ENCODE data around the gene PCYT1B.
"Not testable (repeated sequence)": the region's sequence is repeated elsewhere in the genome, so short reads cannot be mapped to it uniquely, and the experiment has no call there.

Gene PCYT1B

GRCh38 chrX:24662352-24662751 lies 15.2 kb upstream of the PCYT1B start:
- Histone ChIP-seq H3K9ac (ENCODE audit: low read length) (no peak overlapping the region), H3K4me3 (ENCODE audit: low read length) (no peak overlapping the region), H3K27me3 (ENCODE audit: control insufficient read depth, insufficient read depth, low read length) (no peaks in the 10 kb centered on the region)

GRCh38 chrX:24661292-24661691 lies 14.1 kb upstream of the PCYT1B start:
- Histone ChIP-seq H3K27me3 (ENCODE audit: control insufficient read depth, insufficient read depth, low read length) (no peaks in the 10 kb centered on the region), H3K9ac (ENCODE audit: low read length) (no peak overlapping the region), H3K4me1 (ENCODE audit: control insufficient read depth, insufficient read depth, low read length) (no peaks in the 10 kb centered on the region), H3K9me3 (ENCODE audit: control insufficient read depth, low read length) (no peaks in the 10 kb centered on the region), H3K4me3 (ENCODE audit: low read length) (no peak overlapping the region), H3K36me3 (ENCODE audit: control insufficient read depth, insufficient read depth, low read length) (no peaks in the 10 kb centered on the region)

More at GRCh38 chrX:24662352-24662751, 15.2 kb upstream of the PCYT1B start:
- H3K36me3 ChIP-seq (ENCODE audit: control insufficient read depth, insufficient read depth, low read length), result no peaks in the 10 kb centered on the region
- no peaks in the 10 kb centered on the region for H3K9me3 ChIP-seq (ENCODE audit: control insufficient read depth, low read length)
- H3K4me1 ChIP-seq (ENCODE audit: control insufficient read depth, insufficient read depth, low read length), result no peaks in the 10 kb centered on the region

- H3K36me3 ChIP-seq (ENCODE audit: control insufficient read depth, insufficient read depth, low read length), result no peaks in the 10 kb centered on the region
Observed at GRCh38 chrX:24659646-24660045, 12.5 kb upstream of the PCYT1B start.

GRCh38 chrX:24659106-24659505 lies 12.0 kb upstream of the PCYT1B start:
- H3K9ac ChIP-seq (ENCODE audit: low read length), result no peak overlapping the region
- no peaks in the 10 kb centered on the region for H3K36me3 ChIP-seq (ENCODE audit: control insufficient read depth, insufficient read depth, low read length)
- no peaks in the 10 kb centered on the region for H3K27me3 ChIP-seq (ENCODE audit: control insufficient read depth, insufficient read depth, low read length)
- H3K4me3 ChIP-seq (ENCODE audit: low read length), result no peak overlapping the region
- no peaks in the 10 kb centered on the region for H3K4me1 ChIP-seq (ENCODE audit: control insufficient read depth, insufficient read depth, low read length)
- H3K9me3 ChIP-seq (ENCODE audit: control insufficient read depth, low read length), result no peaks in the 10 kb centered on the region

More at GRCh38 chrX:24659646-24660045, 12.5 kb upstream of the PCYT1B start:
- no peaks in the 10 kb centered on the region for H3K4me1 ChIP-seq (ENCODE audit: control insufficient read depth, insufficient read depth, low read length)
- no peaks in the 10 kb centered on the region for H3K9me3 ChIP-seq (ENCODE audit: control insufficient read depth, low read length)
- no peak overlapping the region for H3K4me3 ChIP-seq (ENCODE audit: low read length)
- no peaks in the 10 kb centered on the region for H3K27me3 ChIP-seq (ENCODE audit: control insufficient read depth, insufficient read depth, low read length)
- H3K9ac ChIP-seq (ENCODE audit: low read length), result no peak overlapping the region

- H3K9me3 ChIP-seq (ENCODE audit: control insufficient read depth, low read length), result no peaks in the 10 kb centered on the region
- H3K27me3 ChIP-seq (ENCODE audit: control insufficient read depth, insufficient read depth, low read length), result no peaks in the 10 kb centered on the region
- no peak overlapping the region for H3K4me3 ChIP-seq (ENCODE audit: low read length)
- no peak overlapping the region for H3K9ac ChIP-seq (ENCODE audit: low read length)
- H3K36me3 ChIP-seq (ENCODE audit: control insufficient read depth, insufficient read depth, low read length), result no peaks in the 10 kb centered on the region
- H3K4me1 ChIP-seq (ENCODE audit: control insufficient read depth, insufficient read depth, low read length), result no peaks in the 10 kb centered on the region
Observed at GRCh38 chrX:24658421-24658820, 11.3 kb upstream of the PCYT1B start.

GRCh38 chrX:24657671-24658386 lies 10.7 kb upstream of the PCYT1B start:
- Histone ChIP-seq H3K9me3 (ENCODE audit: control insufficient read depth, low read length) (no peaks in the 10 kb centered on the region), H3K27me3 (ENCODE audit: control insufficient read depth, insufficient read depth, low read length) (no peaks in the 10 kb centered on the region), H3K9ac (ENCODE audit: low read length) (no peak overlapping the region), H3K4me3 (ENCODE audit: low read length) (no peak overlapping the region), H3K4me1 (ENCODE audit: control insufficient read depth, insufficient read depth, low read length) (no peaks in the 10 kb centered on the region), H3K36me3 (ENCODE audit: control insufficient read depth, insufficient read depth, low read length) (no peaks in the 10 kb centered on the region)

- H3K9ac ChIP-seq (ENCODE audit: low read length); H3K9me3 ChIP-seq (ENCODE audit: control insufficient read depth, low read length); H3K4me3 ChIP-seq (ENCODE audit: low read length); H3K36me3 ChIP-seq (ENCODE audit: control insufficient read depth, insufficient read depth, low read length); H3K4me1 ChIP-seq (ENCODE audit: control insufficient read depth, insufficient read depth, low read length); H3K27me3 ChIP-seq (ENCODE audit: control insufficient read depth, insufficient read depth, low read length): not testable (repeated sequence)
Observed at GRCh38 chrX:24655679-24656078, 8.5 kb upstream of the PCYT1B start.

- Histone ChIP-seq H3K4me3 (ENCODE audit: low read length) (no peak overlapping the region), H3K27me3 (ENCODE audit: control insufficient read depth, insufficient read depth, low read length) (no peaks in the 10 kb centered on the region), H3K9ac (ENCODE audit: low read length) (no peak overlapping the region), H3K36me3 (ENCODE audit: control insufficient read depth, insufficient read depth, low read length) (no peaks in the 10 kb centered on the region), H3K9me3 (ENCODE audit: control insufficient read depth, low read length) (no peaks in the 10 kb centered on the region), H3K4me1 (ENCODE audit: control insufficient read depth, insufficient read depth, low read length) (no peaks in the 10 kb centered on the region)
Observed at GRCh38 chrX:24651783-24652182, 4.6 kb upstream of the PCYT1B start.

GRCh38 chrX:24648495-24648894 lies 1.3 kb upstream of the PCYT1B start:
- H3K9me3 ChIP-seq (ENCODE audit: control insufficient read depth, low read length), result no peaks in the 10 kb centered on the region

GRCh38 chrX:24646745-24647182 lies 383 bp downstream of the PCYT1B start:
- Histone ChIP-seq H3K9me3 (ENCODE audit: control insufficient read depth, low read length) (no peaks in the 10 kb centered on the region), H3K36me3 (ENCODE audit: control insufficient read depth, insufficient read depth, low read length) (no peaks in the 10 kb centered on the region), H3K27me3 (ENCODE audit: control insufficient read depth, insufficient read depth, low read length) (no peaks in the 10 kb centered on the region), H3K4me1 (ENCODE audit: control insufficient read depth, insufficient read depth, low read length) (no peaks in the 10 kb centered on the region), H3K9ac (ENCODE audit: low read length) (no peak overlapping the region), H3K4me3 (ENCODE audit: low read length) (no peak overlapping the region)

More at GRCh38 chrX:24648495-24648894, 1.3 kb upstream of the PCYT1B start:
- Histone ChIP-seq H3K4me1 (ENCODE audit: control insufficient read depth, insufficient read depth, low read length) (no peaks in the 10 kb centered on the region), H3K27me3 (ENCODE audit: control insufficient read depth, insufficient read depth, low read length) (no peaks in the 10 kb centered on the region), H3K9ac (ENCODE audit: low read length) (no peak overlapping the region), H3K4me3 (ENCODE audit: low read length) (no peak overlapping the region), H3K36me3 (ENCODE audit: control insufficient read depth, insufficient read depth, low read length) (no peaks in the 10 kb centered on the region)

GRCh38 chrX:24646006-24646405 lies 1.1 kb downstream of the PCYT1B start:
- Histone ChIP-seq H3K4me1 (ENCODE audit: control insufficient read depth, insufficient read depth, low read length) (no peaks in the 10 kb centered on the region), H3K9ac (ENCODE audit: low read length) (no peak overlapping the region), H3K27me3 (ENCODE audit: control insufficient read depth, insufficient read depth, low read length) (no peaks in the 10 kb centered on the region), H3K4me3 (ENCODE audit: low read length) (no peak overlapping the region), H3K36me3 (ENCODE audit: control insufficient read depth, insufficient read depth, low read length) (no peaks in the 10 kb centered on the region), H3K9me3 (ENCODE audit: control insufficient read depth, low read length) (no peaks in the 10 kb centered on the region)

GRCh38 chrX:24643116-24643515 lies 4.0 kb downstream of the PCYT1B start:
- no peaks in the 10 kb centered on the region for H3K4me1 ChIP-seq (ENCODE audit: control insufficient read depth, insufficient read depth, low read length)

GRCh38 chrX:24629701-24630100 lies 17.4 kb downstream of the PCYT1B start:
- Histone ChIP-seq H3K9ac (ENCODE audit: low read length) (no peak overlapping the region), H3K4me1 (ENCODE audit: control insufficient read depth, insufficient read depth, low read length) (no peaks in the 10 kb centered on the region), H3K4me3 (ENCODE audit: low read length) (no peak overlapping the region), H3K27me3 (ENCODE audit: control insufficient read depth, insufficient read depth, low read length) (no peaks in the 10 kb centered on the region), H3K36me3 (ENCODE audit: control insufficient read depth, insufficient read depth, low read length) (no peaks in the 10 kb centered on the region), H3K9me3 (ENCODE audit: control insufficient read depth, low read length) (no peaks in the 10 kb centered on the region)

More at GRCh38 chrX:24643116-24643515, 4.0 kb downstream of the PCYT1B start:
- Histone ChIP-seq H3K27me3 (ENCODE audit: control insufficient read depth, insufficient read depth, low read length) (no peaks in the 10 kb centered on the region), H3K9ac (ENCODE audit: low read length) (no peak overlapping the region), H3K9me3 (ENCODE audit: control insufficient read depth, low read length) (no peaks in the 10 kb centered on the region), H3K4me3 (ENCODE audit: low read length) (no peak overlapping the region), H3K36me3 (ENCODE audit: control insufficient read depth, insufficient read depth, low read length) (no peaks in the 10 kb centered on the region)

Measured in mucosa of stomach (tissue), 1 donor.